DLD1 (cell line): Measurements from ENCODE around the gene ALB.

Experiments used
- in situ Hi-C: cut with HindIII; loops from 2 replicates; pipeline ENCODE4 v1.10.0; 2017; ENCODE audit warnings: low sequenced_read_pairs

ALB gene

DNA sequence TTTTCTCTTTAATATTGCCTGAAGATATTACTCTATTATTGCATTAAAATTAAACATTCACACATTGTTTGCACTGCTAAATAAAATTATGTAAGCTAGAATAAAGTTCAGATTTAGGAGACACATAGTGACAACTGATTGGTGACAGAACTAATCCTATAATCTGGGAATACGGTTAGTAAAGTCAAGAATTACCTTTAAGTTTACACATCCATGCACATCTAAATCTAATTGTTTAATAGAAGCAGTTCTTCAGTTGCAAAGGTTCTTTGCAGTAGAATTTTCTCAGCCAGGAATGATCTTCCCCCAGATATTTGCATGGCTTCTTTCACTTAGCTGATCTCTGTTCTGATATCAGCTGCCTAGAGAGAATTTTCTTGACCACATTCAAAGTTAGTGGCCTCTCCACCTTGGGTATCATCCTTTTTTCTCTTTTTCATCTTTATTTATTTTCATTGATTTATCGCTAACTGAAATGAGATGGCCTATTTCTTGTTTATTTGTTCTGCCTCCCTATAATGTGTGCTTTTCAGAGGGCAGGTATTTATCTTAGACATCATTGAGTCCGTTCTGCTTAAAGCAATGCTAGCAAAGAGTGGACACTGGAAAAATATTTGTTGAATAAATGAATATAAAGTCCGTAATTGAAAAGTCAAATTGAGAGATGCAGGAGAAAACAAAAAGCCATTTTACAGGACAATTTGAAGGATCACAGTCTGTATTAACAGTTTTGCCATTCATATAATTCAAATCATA is 44.5 kb downstream of the ALB start:
- in situ Hi-C loops: no loop called here

- in situ Hi-C loops: no loop called here
These were observed 46.4 kb downstream of the ALB start for GRCh38 chr4:73450398-73451004.

DNA sequence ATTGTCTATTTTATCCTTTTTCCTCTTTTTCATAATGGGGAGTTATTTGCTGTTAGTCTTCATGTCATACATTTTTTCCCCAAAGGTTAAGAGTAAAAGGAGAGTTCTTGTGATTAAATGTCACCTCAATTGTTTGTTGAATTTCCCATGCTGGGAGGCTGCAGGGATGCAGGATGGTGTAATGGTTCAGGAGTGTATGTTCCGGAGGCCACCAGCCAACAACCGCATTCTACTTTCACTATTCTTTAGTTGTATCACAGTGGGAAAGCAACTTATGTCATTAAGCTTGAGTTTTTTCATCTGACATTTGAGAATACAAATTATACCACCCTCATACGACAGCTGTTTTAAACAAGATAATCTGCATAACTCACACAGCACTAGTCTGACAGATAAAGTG is 47.3 kb downstream of the ALB start:
- in situ Hi-C loops: no loop called here

- in situ Hi-C loops: no loop called here
These were observed 48.1 kb downstream of the ALB start for GRCh38 chr4:73451981-73452747.

GRCh38 chr4:73452953-73453700 is 49.0 kb downstream of the ALB start:
- in situ Hi-C loops: no loop called here

DNA sequence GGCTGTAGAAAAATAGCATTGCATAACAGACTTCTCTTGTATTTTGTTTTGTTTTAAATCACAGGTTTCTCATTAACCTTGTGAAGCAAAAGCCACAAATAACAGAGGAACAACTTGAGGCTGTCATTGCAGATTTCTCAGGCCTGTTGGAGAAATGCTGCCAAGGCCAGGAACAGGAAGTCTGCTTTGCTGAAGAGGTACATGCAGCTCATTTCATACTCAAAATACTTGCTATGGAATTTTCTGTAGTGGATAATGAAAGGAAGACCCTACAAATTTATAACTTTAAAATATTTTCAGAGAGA is 49.6 kb downstream of the ALB start:
- in situ Hi-C loops: no loop called here

GRCh38 chr4:73454920-73455319 is 50.8 kb downstream of the ALB start:
- in situ Hi-C loops: no loop called here

- in situ Hi-C loops: no loop called here
These were observed 52.3 kb downstream of the ALB start for GRCh38 chr4:73456177-73457022.

DNA sequence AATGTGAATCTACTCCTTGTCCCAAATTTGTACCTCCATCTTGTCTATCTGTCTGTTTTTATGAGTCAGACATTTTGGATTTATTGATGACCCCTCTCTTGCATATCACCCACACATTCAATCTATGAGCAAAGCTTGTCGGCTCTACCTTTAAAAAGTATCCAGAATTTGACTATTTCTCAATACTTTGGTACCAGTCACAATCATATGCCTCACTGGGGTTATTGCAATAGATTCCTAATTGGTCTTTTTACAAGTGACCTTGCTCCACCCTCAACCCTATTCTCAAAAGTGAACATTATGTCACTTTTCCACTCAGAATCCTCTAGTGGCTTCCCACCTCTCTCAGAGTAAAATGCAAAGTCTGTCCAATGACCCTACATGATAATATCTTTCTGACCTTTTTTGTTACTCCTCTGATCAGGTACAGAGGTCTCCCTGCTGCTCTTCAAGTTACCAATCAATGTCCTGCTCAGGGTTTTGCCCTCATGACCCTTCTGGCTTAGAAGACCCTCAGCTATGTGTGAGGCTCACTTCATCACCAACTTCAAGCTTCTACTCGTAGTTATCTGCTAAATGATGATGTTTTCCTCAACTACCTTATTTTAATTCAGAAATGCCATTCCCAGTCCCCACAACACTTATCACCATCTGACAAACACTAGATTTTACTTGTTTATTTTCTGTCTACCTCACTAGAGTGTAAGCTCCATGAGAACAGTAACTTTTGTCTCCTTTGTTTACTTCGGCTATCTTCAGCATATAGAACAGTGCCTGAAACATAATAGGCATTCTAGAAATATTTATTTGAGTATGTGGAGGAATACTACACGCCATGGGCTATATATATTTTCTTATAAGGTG is 54.3 kb downstream of the ALB start:
- in situ Hi-C loops: no loop called here

DNA sequence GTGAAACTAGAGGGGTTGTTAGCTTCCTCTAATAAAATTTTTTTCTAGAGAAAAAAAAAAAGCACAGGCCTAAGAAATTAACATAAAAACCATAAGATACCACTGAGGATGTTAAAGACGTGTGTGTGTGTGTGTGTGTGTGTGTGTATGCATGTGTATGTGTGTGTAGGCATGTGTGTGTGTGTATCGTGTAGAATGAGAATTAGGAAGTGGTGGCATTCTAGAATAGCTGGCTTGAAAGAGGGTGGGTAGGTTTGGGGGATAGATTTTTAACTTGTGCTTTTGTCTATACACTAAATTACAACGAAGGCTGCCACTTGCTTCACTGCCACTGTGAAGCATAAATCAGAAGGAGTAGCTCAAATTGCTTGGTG is 54.9 kb downstream of the ALB start:
- in situ Hi-C loops: no loop called here

DNA sequence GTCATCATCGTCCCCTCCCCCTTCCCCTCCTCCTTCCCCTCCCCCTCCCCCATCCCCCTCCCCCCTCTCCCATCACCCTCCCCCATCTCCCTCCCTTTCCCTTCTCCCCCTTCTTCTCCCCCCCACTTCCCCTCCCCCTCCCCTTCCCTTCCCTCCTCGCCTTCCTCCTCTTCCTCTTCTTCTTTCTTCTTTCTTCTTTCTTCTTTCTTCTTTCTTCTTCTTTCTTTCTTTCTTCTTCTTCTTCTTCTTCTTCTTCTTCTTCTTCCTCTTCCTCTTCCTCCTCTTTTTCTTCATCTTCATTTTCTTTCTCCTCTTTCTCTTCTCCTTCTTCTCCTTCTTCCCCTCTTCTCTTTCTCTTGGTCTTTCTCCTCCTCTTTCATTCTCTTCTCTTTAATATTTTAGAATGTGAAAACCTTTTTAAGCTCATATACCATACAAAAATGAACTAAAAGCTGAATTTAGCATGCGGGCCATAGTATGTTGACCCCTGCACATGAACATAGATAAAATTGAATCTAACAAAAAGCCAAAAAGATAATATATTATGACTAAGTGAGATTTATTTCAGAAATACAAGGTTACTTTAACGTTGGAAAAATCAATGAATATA is 56.9 kb downstream of the ALB start:
- in situ Hi-C loops: no loop called here

- in situ Hi-C loops: no loop called here
These were observed 64.1 kb downstream of the ALB start for GRCh38 chr4:73468170-73468569.

DNA sequence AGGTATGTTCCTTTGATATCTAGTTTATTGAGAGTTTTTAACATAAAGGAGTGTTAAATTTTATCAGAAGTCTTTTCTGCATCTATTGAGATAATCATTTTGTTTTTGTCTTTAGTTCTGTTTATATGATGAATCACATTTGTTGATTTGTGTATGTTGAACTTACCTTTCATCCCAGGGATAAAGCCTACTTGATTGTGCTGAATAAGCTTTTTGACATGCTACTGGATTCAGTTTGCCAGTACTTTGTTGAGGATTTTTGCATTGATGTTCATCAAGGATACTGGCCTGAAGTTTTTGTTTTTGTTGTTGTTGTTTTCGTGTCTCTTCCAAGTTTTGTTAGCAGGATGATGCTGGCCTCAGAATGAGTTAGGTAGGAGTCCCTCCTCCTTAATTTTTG is 66.6 kb downstream of the ALB start:
- in situ Hi-C loops: no loop called here
